Measurements from ENCODE around the gene DLG2. TPM values are rescaled to one million over a fixed set of nuclear protein-coding genes. Genes with fewer than 3 reads are reported as not detected.

DLG2 gene
- polyA plus RNA-seq, 1 donor, result 8.1 TPM

DNA sequence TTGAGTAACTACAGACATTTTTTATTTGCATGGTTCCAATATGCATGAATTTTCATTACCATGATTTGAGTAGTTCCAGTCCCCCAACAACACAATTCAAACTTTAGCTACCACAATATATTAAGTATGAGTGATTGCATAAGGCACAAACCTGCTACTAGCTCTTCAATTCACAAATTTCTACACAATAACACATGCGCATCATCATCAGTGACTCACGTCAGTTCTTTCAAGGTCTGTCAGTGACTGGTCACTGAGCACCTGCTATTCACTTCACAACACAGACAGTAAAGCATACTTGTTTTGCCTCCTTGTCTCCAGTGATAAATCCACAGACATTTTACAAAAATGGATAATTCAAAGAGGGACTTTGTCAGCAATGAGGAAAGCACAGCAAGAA, 1905.9 kb downstream of the DLG2 start:
- no peaks in the 10 kb centered on the region for H3K27me3 ChIP-seq (ENCODE audit: control insufficient read depth, insufficient read depth, low read length)
- H3K9me3 ChIP-seq (ENCODE audit: control insufficient read depth, low read depth, low read length), result no peaks in the 10 kb centered on the region
- no peaks in the 10 kb centered on the region for H3K4me1 ChIP-seq (ENCODE audit: control insufficient read depth, insufficient read depth, low read length)
- WGBS (ENCODE audit: insufficient coverage, low lambda C conversion rate), result no CpG with 5 or more reads among the region's 2 CpGs
- no peak overlapping the region for H3K27ac ChIP-seq (ENCODE audit: low read length)
- no peak for DNase-seq
- no peak overlapping the region for H3K4me3 ChIP-seq (ENCODE audit: low read length)
- no peaks in the 10 kb centered on the region for H3K36me3 ChIP-seq (ENCODE audit: control insufficient read depth, insufficient read depth, low read length)

DNA sequence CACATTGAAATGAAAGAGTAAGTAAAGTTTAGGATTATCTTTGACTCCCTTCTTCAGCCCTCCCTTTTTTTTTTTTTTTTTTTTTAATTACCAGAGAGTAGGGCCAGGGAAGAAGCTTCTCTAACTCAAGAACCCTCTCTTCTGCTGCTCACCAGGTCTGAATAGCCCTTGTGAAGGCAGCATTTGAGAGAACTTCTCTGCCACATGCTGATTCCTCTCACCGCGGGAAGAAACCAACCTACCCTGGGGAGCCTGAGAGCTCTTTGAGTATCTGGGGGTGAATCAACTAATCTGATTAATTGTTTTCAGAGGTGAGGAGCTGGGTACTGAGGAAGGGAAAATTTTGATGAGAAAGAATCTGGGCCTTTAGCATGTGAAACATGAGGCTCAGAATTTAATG, 1906.5 kb downstream of the DLG2 start:
- no peak overlapping the region for H3K4me3 ChIP-seq (ENCODE audit: low read length)
- no peak for DNase-seq
- no peaks in the 10 kb centered on the region for H3K4me1 ChIP-seq (ENCODE audit: control insufficient read depth, insufficient read depth, low read length)
- H3K9me3 ChIP-seq (ENCODE audit: control insufficient read depth, low read depth, low read length), result no peaks in the 10 kb centered on the region
- H3K27ac ChIP-seq (ENCODE audit: low read length), result no peak overlapping the region
- H3K27me3 ChIP-seq (ENCODE audit: control insufficient read depth, insufficient read depth, low read length), result no peaks in the 10 kb centered on the region
- WGBS (ENCODE audit: insufficient coverage, low lambda C conversion rate), result no CpG with 5 or more reads among the region's 2 CpGs
- no peaks in the 10 kb centered on the region for H3K36me3 ChIP-seq (ENCODE audit: control insufficient read depth, insufficient read depth, low read length)

DNA sequence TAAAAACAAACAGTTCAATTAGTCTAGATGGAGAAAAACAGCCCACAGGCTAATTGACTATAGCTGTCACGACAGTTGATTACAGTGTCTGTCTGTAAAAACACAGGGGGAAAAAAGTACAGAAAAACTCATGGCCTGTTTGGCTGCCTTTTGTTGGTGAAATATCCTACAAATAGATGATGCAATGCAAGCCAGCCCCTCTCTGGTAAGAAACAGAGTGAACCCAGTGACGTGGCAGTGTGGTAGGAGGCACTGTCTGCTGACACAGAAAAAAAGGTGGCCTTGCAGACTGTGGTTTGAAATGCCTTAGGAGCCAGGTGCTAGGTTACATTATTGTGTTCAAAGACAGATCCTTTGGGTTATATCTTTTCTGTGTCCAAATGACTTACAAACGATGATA, 1909.6 kb downstream of the DLG2 start:
- no peaks in the 10 kb centered on the region for H3K4me1 ChIP-seq (ENCODE audit: control insufficient read depth, insufficient read depth, low read length)
- no peaks in the 10 kb centered on the region for H3K9me3 ChIP-seq (ENCODE audit: control insufficient read depth, low read depth, low read length)
- no peaks in the 10 kb centered on the region for H3K27me3 ChIP-seq (ENCODE audit: control insufficient read depth, insufficient read depth, low read length)
- H3K36me3 ChIP-seq (ENCODE audit: control insufficient read depth, insufficient read depth, low read length), result no peaks in the 10 kb centered on the region
- H3K4me3 ChIP-seq (ENCODE audit: low read length), result no peak overlapping the region
- 67% methylated on average over 1 of the region's 3 CpGs for WGBS (ENCODE audit: insufficient coverage, low lambda C conversion rate)
- H3K27ac ChIP-seq (ENCODE audit: low read length), result peak overlapping the region; percentile 15
- peak; percentile 36 to 37 for DNase-seq

DNA sequence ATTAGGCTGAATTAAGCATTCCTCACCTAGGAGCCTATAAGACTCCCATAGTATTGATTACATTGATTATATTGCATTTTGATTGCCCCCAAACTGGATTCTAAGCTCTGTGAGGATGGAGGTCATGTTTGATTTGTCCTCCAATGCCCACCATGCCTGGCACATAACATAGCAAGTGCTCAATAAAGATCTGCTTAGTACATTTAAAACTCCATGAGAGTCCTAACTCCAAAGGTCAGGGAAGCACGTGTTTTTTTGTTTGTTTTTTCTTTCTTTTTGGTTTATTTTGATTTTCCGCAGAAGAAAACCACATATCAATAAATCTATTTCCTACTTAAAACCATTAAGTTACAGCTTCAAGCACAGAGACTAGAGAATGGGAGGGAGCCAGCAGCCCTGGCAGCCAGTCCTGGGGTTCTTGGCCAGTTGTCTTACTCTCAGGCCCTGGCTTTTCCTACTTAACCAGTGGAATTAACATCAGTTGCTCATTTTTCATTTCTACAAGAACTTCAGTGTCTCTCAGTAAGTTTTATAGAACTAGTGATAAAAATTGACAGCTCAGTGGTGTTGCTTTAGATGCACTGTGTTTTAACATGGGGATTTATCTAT, 1911.1 kb downstream of the DLG2 start:
- peaks cover 4% of the 10 kb centered on the region for H3K4me1 ChIP-seq (ENCODE audit: control insufficient read depth, insufficient read depth, low read length)
- H3K27ac ChIP-seq (ENCODE audit: low read length), result no peak overlapping the region
- no peaks in the 10 kb centered on the region for H3K36me3 ChIP-seq (ENCODE audit: control insufficient read depth, insufficient read depth, low read length)
- no peaks in the 10 kb centered on the region for H3K27me3 ChIP-seq (ENCODE audit: control insufficient read depth, insufficient read depth, low read length)
- no peak for DNase-seq
- 69% methylated on average over 2 of the region's 2 CpGs for WGBS (ENCODE audit: insufficient coverage, low lambda C conversion rate)
- no peak overlapping the region for H3K4me3 ChIP-seq (ENCODE audit: low read length)
- no peaks in the 10 kb centered on the region for H3K9me3 ChIP-seq (ENCODE audit: control insufficient read depth, low read depth, low read length)

DNA sequence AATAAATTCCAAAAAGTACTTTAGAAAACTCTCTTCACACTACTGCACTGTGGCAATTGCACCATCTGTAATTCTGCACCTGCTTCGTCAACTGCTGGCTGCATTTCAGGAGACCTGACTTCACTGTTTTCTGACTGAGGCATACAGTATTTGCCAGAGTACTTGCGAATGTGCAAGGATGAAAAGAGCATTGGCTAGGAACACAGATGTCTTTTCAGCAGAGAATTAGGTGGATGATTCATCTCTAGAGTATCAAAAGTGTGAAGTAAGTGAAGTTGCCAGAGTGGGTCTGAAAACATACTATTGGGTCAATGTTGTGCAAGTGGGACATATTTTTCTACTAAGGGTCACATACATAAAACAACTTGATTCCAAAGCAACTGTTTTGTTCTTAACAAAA, 1913.4 kb downstream of the DLG2 start:
- H3K27me3 ChIP-seq (ENCODE audit: control insufficient read depth, insufficient read depth, low read length), result no peaks in the 10 kb centered on the region
- peaks cover 4% of the 10 kb centered on the region for H3K4me1 ChIP-seq (ENCODE audit: control insufficient read depth, insufficient read depth, low read length)
- WGBS (ENCODE audit: insufficient coverage, low lambda C conversion rate), result no CpG with 5 or more reads among the region's 2 CpGs
- no peaks in the 10 kb centered on the region for H3K9me3 ChIP-seq (ENCODE audit: control insufficient read depth, low read depth, low read length)
- H3K36me3 ChIP-seq (ENCODE audit: control insufficient read depth, insufficient read depth, low read length), result no peaks in the 10 kb centered on the region
- no peak overlapping the region for H3K27ac ChIP-seq (ENCODE audit: low read length)
- H3K4me3 ChIP-seq (ENCODE audit: low read length), result no peak overlapping the region
- no peak for DNase-seq

DNA sequence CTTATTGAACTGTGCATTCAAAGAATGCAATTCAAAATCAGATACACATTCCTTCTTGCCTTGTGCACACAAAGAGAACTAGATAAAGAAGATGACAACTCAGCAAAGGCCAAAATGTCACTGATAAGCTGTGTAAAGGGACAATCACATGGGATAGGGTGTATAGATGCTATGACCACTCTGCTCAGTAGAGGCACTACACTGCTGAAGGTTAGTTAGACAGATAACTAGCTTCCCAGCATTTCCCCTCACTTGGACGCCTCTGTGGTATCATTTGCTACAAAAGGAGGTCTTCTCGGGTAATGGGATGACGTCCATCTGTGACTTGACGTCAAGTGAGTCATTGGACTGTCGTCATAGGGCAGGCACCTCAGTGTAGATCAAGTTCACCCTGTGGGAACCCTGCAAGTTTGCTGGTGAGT, 1916.0 kb downstream of the DLG2 start:
- Histone ChIP-seq H3K9me3 (ENCODE audit: control insufficient read depth, low read depth, low read length) (no peaks in the 10 kb centered on the region), H3K36me3 (ENCODE audit: control insufficient read depth, insufficient read depth, low read length) (no peaks in the 10 kb centered on the region), H3K4me3 (ENCODE audit: low read length) (no peak overlapping the region), H3K27ac (ENCODE audit: low read length) (peak overlapping the region; percentile 75), H3K4me1 (ENCODE audit: control insufficient read depth, insufficient read depth, low read length) (peaks cover 4% of the 10 kb centered on the region), H3K27me3 (ENCODE audit: control insufficient read depth, insufficient read depth, low read length) (no peaks in the 10 kb centered on the region)
- WGBS (ENCODE audit: insufficient coverage, low lambda C conversion rate), result no CpG with 5 or more reads among the region's 5 CpGs
- DNase-seq, result peak; percentile 63 to 77

DNA sequence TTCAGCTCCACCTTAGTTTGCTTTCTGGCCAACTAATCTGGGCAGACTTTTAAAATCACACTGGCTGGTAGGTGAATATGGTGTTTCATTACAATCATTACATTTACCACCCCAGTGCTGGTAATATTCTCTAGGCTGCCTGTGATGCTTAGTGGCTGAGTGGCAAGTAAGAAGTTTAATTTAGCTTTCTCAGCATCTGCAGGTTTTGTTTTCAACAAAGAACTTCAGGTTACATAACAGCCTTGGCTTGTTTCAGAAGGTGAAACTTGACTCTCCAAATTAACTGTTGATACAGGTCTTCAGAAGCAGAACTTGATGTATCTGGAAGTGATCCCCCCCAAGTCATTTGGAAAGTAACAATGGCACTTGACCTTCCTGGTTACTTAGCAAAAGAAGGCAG, 1917.7 kb downstream of the DLG2 start:
- Histone ChIP-seq H3K27me3 (ENCODE audit: control insufficient read depth, insufficient read depth, low read length) (no peaks in the 10 kb centered on the region), H3K9me3 (ENCODE audit: control insufficient read depth, low read depth, low read length) (no peaks in the 10 kb centered on the region), H3K4me3 (ENCODE audit: low read length) (no peak overlapping the region), H3K27ac (ENCODE audit: low read length) (no peak overlapping the region), H3K36me3 (ENCODE audit: control insufficient read depth, insufficient read depth, low read length) (no peaks in the 10 kb centered on the region), H3K4me1 (ENCODE audit: control insufficient read depth, insufficient read depth, low read length) (peaks cover 4% of the 10 kb centered on the region)
- no peak for DNase-seq

DNA sequence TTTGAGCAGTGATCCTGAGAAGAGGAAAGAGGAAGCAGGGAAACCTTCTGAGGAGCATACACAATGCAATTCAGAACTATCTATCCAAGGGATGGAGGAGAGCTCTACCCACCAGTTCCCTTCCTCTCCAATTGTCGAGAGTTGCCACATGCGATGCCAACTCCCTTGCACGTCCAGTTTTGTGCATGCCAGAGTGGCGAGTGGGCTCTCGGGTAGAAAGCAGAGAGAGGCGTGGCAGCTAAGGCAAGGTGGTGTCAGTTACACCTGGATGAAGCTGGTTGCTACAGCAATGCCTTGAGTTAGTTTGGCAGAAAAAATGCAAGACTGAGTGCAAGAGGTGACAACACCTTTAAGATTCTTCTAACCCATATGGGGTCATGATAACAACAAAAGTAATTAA, 1920.6 kb downstream of the DLG2 start:
- no CpG with 5 or more reads among the region's 6 CpGs for WGBS (ENCODE audit: insufficient coverage, low lambda C conversion rate)
- DNase-seq, result no peak
- H3K36me3 ChIP-seq (ENCODE audit: control insufficient read depth, insufficient read depth, low read length), result no peaks in the 10 kb centered on the region
- no peaks in the 10 kb centered on the region for H3K27me3 ChIP-seq (ENCODE audit: control insufficient read depth, insufficient read depth, low read length)
- H3K4me3 ChIP-seq (ENCODE audit: low read length), result no peak overlapping the region
- H3K4me1 ChIP-seq (ENCODE audit: control insufficient read depth, insufficient read depth, low read length), result peaks cover 4% of the 10 kb centered on the region
- no peak overlapping the region for H3K27ac ChIP-seq (ENCODE audit: low read length)
- no peaks in the 10 kb centered on the region for H3K9me3 ChIP-seq (ENCODE audit: control insufficient read depth, low read depth, low read length)

DNA sequence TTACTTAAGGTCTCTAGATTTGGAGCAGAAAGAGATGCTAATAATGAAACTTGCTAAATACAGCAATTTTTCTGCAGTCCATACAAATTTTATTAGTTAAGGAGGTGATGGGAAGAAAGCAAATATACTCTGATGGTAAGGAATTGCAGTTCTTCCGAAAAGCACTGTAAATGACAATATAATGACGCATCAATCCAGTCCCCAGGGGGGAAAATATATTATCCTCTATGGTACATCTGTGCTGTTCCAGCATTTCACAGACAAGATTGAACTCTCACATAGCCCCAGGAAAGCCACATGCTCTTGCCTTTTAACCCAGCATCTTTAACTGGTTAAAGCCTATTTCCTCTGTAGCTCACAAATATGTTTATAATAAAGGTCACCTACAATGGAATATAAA, 1924.3 kb downstream of the DLG2 start:
- WGBS (ENCODE audit: insufficient coverage, low lambda C conversion rate), result no CpG with 5 or more reads among the region's 2 CpGs
- Histone ChIP-seq H3K4me3 (ENCODE audit: low read length) (no peak overlapping the region), H3K9me3 (ENCODE audit: control insufficient read depth, low read depth, low read length) (no peaks in the 10 kb centered on the region), H3K36me3 (ENCODE audit: control insufficient read depth, insufficient read depth, low read length) (no peaks in the 10 kb centered on the region), H3K4me1 (ENCODE audit: control insufficient read depth, insufficient read depth, low read length) (no peaks in the 10 kb centered on the region), H3K27ac (ENCODE audit: low read length) (no peak overlapping the region), H3K27me3 (ENCODE audit: control insufficient read depth, insufficient read depth, low read length) (no peaks in the 10 kb centered on the region)
- no peak for DNase-seq

DNA sequence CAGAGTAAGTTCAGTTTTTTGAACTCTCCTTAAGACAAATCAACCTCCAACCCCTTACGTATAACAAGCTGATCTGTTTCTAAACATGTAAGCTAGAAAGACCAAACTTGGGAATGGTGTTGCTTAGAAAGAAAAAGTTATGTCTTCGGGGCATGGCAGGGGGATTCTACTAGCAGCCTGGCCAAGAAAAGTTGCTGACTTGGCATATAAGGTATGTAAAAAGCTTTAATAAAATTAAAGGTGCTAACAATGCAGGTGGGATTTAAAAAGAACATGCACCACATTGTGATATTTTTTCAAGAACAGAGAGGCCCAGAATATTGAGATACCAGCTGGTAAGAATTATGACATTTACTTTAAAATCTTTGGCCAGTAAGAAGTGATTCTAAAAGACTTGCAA, 1929.6 kb downstream of the DLG2 start:
- no peaks in the 10 kb centered on the region for H3K4me1 ChIP-seq (ENCODE audit: control insufficient read depth, insufficient read depth, low read length)
- no peak overlapping the region for H3K27ac ChIP-seq (ENCODE audit: low read length)
- no peaks in the 10 kb centered on the region for H3K27me3 ChIP-seq (ENCODE audit: control insufficient read depth, insufficient read depth, low read length)
- H3K36me3 ChIP-seq (ENCODE audit: control insufficient read depth, insufficient read depth, low read length), result no peaks in the 10 kb centered on the region
- no peaks in the 10 kb centered on the region for H3K9me3 ChIP-seq (ENCODE audit: control insufficient read depth, low read depth, low read length)
- no peak for DNase-seq
- WGBS (ENCODE audit: insufficient coverage, low lambda C conversion rate), result 60% methylated on average over 1 of the region's 2 CpGs
- no peak overlapping the region for H3K4me3 ChIP-seq (ENCODE audit: low read length)

DNA sequence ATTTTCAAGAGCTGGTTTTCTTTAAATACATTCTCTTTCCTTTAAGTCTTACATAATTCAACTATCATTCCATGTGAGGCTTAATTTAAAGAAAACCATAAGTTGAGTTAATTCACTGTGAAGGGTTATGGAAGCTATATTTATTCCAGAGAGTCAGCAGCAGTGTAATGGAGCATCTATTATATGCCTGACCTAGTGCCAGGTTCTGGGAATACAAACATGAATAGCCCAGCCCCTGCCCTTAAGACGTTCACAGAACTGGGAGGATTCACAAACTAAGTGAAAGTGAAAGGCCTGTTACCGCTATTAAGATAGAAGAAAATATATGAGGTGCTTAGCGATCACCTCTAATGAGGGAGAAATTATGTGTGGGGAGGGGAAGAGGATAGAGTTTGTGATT, 1932.1 kb downstream of the DLG2 start:
- Histone ChIP-seq H3K27me3 (ENCODE audit: control insufficient read depth, insufficient read depth, low read length) (no peaks in the 10 kb centered on the region), H3K36me3 (ENCODE audit: control insufficient read depth, insufficient read depth, low read length) (no peaks in the 10 kb centered on the region), H3K27ac (ENCODE audit: low read length) (no peak overlapping the region), H3K4me3 (ENCODE audit: low read length) (no peak overlapping the region), H3K9me3 (ENCODE audit: control insufficient read depth, low read depth, low read length) (no peaks in the 10 kb centered on the region), H3K4me1 (ENCODE audit: control insufficient read depth, insufficient read depth, low read length) (peaks cover 7% of the 10 kb centered on the region)
- no CpG with 5 or more reads among the region's 3 CpGs for WGBS (ENCODE audit: insufficient coverage, low lambda C conversion rate)
- DNase-seq, result no peak
